Measurements from ENCODE around the gene IGFBP2. TPM values are rescaled to one million over a fixed set of nuclear protein-coding genes. Genes with fewer than 3 reads are reported as not detected.

Gene IGFBP2
- total and polyA plus RNA-seq, 2 of the 8 experiments (the other 6 are each of a cell fraction or from before 2014, with no cell fraction given): 326 to 782 TPM

- TF ChIP-seq, protein P1, sequence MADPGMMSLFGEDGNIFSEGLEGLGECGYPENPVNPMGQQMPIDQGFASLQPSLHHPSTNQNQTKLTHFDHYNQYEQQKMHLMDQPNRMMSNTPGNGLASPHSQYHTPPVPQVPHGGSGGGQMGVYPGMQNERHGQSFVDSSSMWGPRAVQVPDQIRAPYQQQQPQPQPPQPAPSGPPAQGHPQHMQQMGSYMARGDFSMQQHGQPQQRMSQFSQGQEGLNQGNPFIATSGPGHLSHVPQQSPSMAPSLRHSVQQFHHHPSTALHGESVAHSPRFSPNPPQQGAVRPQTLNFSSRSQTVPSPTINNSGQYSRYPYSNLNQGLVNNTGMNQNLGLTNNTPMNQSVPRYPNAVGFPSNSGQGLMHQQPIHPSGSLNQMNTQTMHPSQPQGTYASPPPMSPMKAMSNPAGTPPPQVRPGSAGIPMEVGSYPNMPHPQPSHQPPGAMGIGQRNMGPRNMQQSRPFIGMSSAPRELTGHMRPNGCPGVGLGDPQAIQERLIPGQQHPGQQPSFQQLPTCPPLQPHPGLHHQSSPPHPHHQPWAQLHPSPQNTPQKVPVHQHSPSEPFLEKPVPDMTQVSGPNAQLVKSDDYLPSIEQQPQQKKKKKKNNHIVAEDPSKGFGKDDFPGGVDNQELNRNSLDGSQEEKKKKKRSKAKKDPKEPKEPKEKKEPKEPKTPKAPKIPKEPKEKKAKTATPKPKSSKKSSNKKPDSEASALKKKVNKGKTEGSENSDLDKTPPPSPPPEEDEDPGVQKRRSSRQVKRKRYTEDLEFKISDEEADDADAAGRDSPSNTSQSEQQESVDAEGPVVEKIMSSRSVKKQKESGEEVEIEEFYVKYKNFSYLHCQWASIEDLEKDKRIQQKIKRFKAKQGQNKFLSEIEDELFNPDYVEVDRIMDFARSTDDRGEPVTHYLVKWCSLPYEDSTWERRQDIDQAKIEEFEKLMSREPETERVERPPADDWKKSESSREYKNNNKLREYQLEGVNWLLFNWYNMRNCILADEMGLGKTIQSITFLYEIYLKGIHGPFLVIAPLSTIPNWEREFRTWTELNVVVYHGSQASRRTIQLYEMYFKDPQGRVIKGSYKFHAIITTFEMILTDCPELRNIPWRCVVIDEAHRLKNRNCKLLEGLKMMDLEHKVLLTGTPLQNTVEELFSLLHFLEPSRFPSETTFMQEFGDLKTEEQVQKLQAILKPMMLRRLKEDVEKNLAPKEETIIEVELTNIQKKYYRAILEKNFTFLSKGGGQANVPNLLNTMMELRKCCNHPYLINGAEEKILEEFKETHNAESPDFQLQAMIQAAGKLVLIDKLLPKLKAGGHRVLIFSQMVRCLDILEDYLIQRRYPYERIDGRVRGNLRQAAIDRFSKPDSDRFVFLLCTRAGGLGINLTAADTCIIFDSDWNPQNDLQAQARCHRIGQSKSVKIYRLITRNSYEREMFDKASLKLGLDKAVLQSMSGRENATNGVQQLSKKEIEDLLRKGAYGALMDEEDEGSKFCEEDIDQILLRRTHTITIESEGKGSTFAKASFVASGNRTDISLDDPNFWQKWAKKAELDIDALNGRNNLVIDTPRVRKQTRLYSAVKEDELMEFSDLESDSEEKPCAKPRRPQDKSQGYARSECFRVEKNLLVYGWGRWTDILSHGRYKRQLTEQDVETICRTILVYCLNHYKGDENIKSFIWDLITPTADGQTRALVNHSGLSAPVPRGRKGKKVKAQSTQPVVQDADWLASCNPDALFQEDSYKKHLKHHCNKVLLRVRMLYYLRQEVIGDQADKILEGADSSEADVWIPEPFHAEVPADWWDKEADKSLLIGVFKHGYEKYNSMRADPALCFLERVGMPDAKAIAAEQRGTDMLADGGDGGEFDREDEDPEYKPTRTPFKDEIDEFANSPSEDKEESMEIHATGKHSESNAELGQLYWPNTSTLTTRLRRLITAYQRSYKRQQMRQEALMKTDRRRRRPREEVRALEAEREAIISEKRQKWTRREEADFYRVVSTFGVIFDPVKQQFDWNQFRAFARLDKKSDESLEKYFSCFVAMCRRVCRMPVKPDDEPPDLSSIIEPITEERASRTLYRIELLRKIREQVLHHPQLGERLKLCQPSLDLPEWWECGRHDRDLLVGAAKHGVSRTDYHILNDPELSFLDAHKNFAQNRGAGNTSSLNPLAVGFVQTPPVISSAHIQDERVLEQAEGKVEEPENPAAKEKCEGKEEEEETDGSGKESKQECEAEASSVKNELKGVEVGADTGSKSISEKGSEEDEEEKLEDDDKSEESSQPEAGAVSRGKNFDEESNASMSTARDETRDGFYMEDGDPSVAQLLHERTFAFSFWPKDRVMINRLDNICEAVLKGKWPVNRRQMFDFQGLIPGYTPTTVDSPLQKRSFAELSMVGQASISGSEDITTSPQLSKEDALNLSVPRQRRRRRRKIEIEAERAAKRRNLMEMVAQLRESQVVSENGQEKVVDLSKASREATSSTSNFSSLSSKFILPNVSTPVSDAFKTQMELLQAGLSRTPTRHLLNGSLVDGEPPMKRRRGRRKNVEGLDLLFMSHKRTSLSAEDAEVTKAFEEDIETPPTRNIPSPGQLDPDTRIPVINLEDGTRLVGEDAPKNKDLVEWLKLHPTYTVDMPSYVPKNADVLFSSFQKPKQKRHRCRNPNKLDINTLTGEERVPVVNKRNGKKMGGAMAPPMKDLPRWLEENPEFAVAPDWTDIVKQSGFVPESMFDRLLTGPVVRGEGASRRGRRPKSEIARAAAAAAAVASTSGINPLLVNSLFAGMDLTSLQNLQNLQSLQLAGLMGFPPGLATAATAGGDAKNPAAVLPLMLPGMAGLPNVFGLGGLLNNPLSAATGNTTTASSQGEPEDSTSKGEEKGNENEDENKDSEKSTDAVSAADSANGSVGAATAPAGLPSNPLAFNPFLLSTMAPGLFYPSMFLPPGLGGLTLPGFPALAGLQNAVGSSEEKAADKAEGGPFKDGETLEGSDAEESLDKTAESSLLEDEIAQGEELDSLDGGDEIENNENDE (IDR thresholded peaks at IDR 0.05; ENCODE audit: insufficient replicate concordance, low read length): no peak
- TF ChIP-seq BRCA1 (IDR thresholded peaks at IDR 0.05; ENCODE audit: low read depth, low read length): no peak
- TF ChIP-seq SIN3A (conservative IDR thresholded peaks at IDR 0.05 in 1 of 2, IDR thresholded peaks at IDR 0.05 in 1 of 2; ENCODE audit: low read depth in 1 of 2, low read length in 2 of 2): no peak
- TF ChIP-seq, protein P2, sequence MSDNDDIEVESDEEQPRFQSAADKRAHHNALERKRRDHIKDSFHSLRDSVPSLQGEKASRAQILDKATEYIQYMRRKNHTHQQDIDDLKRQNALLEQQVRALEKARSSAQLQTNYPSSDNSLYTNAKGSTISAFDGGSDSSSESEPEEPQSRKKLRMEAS (IDR thresholded peaks at IDR 0.05): no peak
- no peak for TF ChIP-seq JUND (IDR thresholded peaks at IDR 0.05; ENCODE audit: low read length)
- no peak for TF ChIP-seq SRF (IDR thresholded peaks at IDR 0.05; ENCODE audit: low read depth, low read length)
- TF ChIP-seq ATF2 (IDR thresholded peaks at IDR 0.05; ENCODE audit: low read length): no peak
- no peak for TF ChIP-seq NRF1 (IDR thresholded peaks at IDR 0.05; ENCODE audit: low read depth, low read length)
- no peak for TF ChIP-seq HDAC6 (IDR thresholded peaks at IDR 0.05; ENCODE audit: low read depth, low read length)
- no peak for TF ChIP-seq SP1 (IDR thresholded peaks at IDR 0.05; ENCODE audit: low read depth, low read length)
Measured at GRCh38 chr2:216690456-216690852, 57.2 kb downstream of the IGFBP2 start (continued).

All from H1 (cell line).